ENCODE data around the gene IL1RAP. TPM values are rescaled to one million over a fixed set of nuclear protein-coding genes. Genes with fewer than 3 reads are reported as not detected.

IL1RAP gene
- total and polyA plus RNA-seq, 2 donors (not counting 3 experiments of a cell fraction or from before 2014, with no cell fraction given) = 4.3 to 9.2 TPM

GRCh38 chr3:190620886-190621608 lies 107.2 kb downstream of the IL1RAP start:
- FAIRE-seq = no peak
- ChIA-PET CTCF (interaction anchor here (2.1 kb wide), 1 partner anchor 19 kb away, joined by 5 read pairs; no protein-coding TSS in a partner anchor), POLR2A (no interaction called here)
- Histone ChIP-seq H4K20me1 (replicated peaks; ENCODE audit: control insufficient read depth, extremely low read depth, insufficient read depth, low read length) (no peaks in the 10 kb centered on the region), H3K9ac (replicated peaks; ENCODE audit: extremely low read depth, insufficient read depth, low read length) (no peak overlapping the region), H3K9me3 (replicated peaks; ENCODE audit: control insufficient read depth, insufficient read depth, low read length) (no peaks in the 10 kb centered on the region), H3K36me3 (ENCODE audit: control insufficient read depth in 2 of 2, extremely low read depth in 1 of 2, insufficient read depth in 2 of 2, low read length in 2 of 2) (no peaks in the 10 kb centered on the region), H3K79me2 (ENCODE audit: control insufficient read depth, insufficient read depth, low read length) (no peaks in the 10 kb centered on the region), H3K27ac (ENCODE audit: insufficient read depth, low read depth, low read length) (no peak overlapping the region), H3K4me1 (ENCODE audit: control insufficient read depth, extremely low read depth, insufficient read depth, low read length) (peaks cover 7% of the 10 kb centered on the region), H3K27me3 (ENCODE audit: control insufficient read depth in 2 of 2, insufficient read depth in 2 of 2, low read length in 2 of 2) (no peaks in the 10 kb centered on the region), H2AFZ (ENCODE audit: low read depth, low read length) (no peak overlapping the region), H3K4me2 (ENCODE audit: insufficient read depth, low read length) (no peak overlapping the region), H3K9me1 (replicated peaks; ENCODE audit: control insufficient read depth, extremely low read depth, insufficient read depth, low read length) (no peaks in the 10 kb centered on the region), H3K4me3 (replicated peaks in 1 of 3; ENCODE audit: insufficient read depth in 1 of 3, low read depth in 1 of 3, low read length in 3 of 3) (no peak overlapping the region)
- no TSS peak for BruUV-seq (replicated peaks)
- TF ChIP-seq MAX (IDR thresholded peaks at IDR 0.05; ENCODE audit: insufficient read depth, insufficient read length) (no peak), MYC (IDR thresholded peaks at IDR 0.05; ENCODE audit: low read depth, low read length) (no peak), FOS (IDR thresholded peaks at IDR 0.05; ENCODE audit: borderline replicate concordance, insufficient read depth, low read length) (no peak), POLR2A (IDR thresholded peaks at IDR 0.05; ENCODE audit: low read depth, low read length) (no peak), POLR2AphosphoS5 (IDR thresholded peaks at IDR 0.05; ENCODE audit: insufficient read depth, low read depth, low read length) (no peak), JUN (IDR thresholded peaks at IDR 0.05; ENCODE audit: borderline replicate concordance, insufficient read depth, insufficient read length, low read depth) (no peak), EZH2 (IDR thresholded peaks at IDR 0.05; ENCODE audit: borderline replicate concordance, low read depth, low read length, severe bottlenecking) (no peak), CTCF (IDR thresholded peaks at IDR 0.05; ENCODE audit: extremely low read depth in 1 of 2, insufficient read depth in 1 of 2, low read depth in 1 of 2, low read length in 2 of 2) (no peak), GATA2 (IDR thresholded peaks at IDR 0.05; ENCODE audit: insufficient read depth, insufficient read length, low read depth, low read length) (no peak)
- no peak for DNase-seq (ENCODE audit: low read depth, low spot score)
- intact Hi-C loops (cut with micrococcal nuclease) (no loop called here), dilution Hi-C loops (cut with MboI; ENCODE audit: extremely low pct_ligation_motif_present, low sequenced_read_pairs) (no loop called here)

Data from endothelial cell of umbilical vein (primary cell).